Measurements from ENCODE around the gene MAN1A1.

Gene MAN1A1

GRCh38 chr6:119370080-119370479 is 20.5 kb upstream of the MAN1A1 start:
- CTCF ChIA-PET: no interaction called here
- DNase-seq (ENCODE audit: extremely low spot score): no peak
- POLR2A ChIA-PET: no interaction called here
- TF ChIP-seq NFRKB (IDR thresholded peaks at IDR 0.05): no peak
- TF ChIP-seq CTBP1 (IDR thresholded peaks at IDR 0.05; ENCODE audit: borderline replicate concordance): no peak
- no peak for TF ChIP-seq HDGF (IDR thresholded peaks at IDR 0.05; ENCODE audit: borderline replicate concordance)
- no peak for TF ChIP-seq ARNT (IDR thresholded peaks at IDR 0.05)
- no peak for TF ChIP-seq L3MBTL2 (conservative IDR thresholded peaks at IDR 0.05)
- no peak for TF ChIP-seq FOXM1 (IDR thresholded peaks at IDR 0.05; ENCODE audit: borderline replicate concordance)
- TF ChIP-seq ZNF384 (IDR thresholded peaks at IDR 0.05): no peak
- TF ChIP-seq LEF1 (IDR thresholded peaks at IDR 0.05; ENCODE audit: borderline replicate concordance): no peak

- TF ChIP-seq FOXM1 (IDR thresholded peaks at IDR 0.05; ENCODE audit: borderline replicate concordance) (no peak), FOXK2 (IDR thresholded peaks at IDR 0.05) (no peak), CTBP1 (IDR thresholded peaks at IDR 0.05; ENCODE audit: borderline replicate concordance) (no peak), ZNF384 (IDR thresholded peaks at IDR 0.05) (no peak), L3MBTL2 (conservative IDR thresholded peaks at IDR 0.05) (no peak), FOXA1 (IDR thresholded peaks at IDR 0.05) (no peak), SP1 (IDR thresholded peaks at IDR 0.05) (no peak), ELF4 (IDR thresholded peaks at IDR 0.05) (no peak), HDGF (IDR thresholded peaks at IDR 0.05; ENCODE audit: borderline replicate concordance) (no peak), TARDBP (IDR thresholded peaks at IDR 0.05) (no peak), LEF1 (IDR thresholded peaks at IDR 0.05; ENCODE audit: borderline replicate concordance) (no peak), ARNT (IDR thresholded peaks at IDR 0.05) (no peak), NFRKB (IDR thresholded peaks at IDR 0.05) (no peak)
- CTCF ChIA-PET: no interaction called here
- POLR2A ChIA-PET: no interaction called here
- DNase-seq (ENCODE audit: extremely low spot score): no peak
These were observed 19.4 kb upstream of the MAN1A1 start for GRCh38 chr6:119368921-119369320.

- ChIA-PET POLR2A (no interaction called here), CTCF (no interaction called here)
- DNase-seq (ENCODE audit: extremely low spot score): no peak
- TF ChIP-seq SUZ12 (IDR thresholded peaks at IDR 0.05) (no peak), FOXA1 (IDR thresholded peaks at IDR 0.05) (no peak), SP1 (IDR thresholded peaks at IDR 0.05) (no peak), LEF1 (IDR thresholded peaks at IDR 0.05; ENCODE audit: borderline replicate concordance) (no peak), FOXM1 (IDR thresholded peaks at IDR 0.05; ENCODE audit: borderline replicate concordance) (no peak), ELF4 (IDR thresholded peaks at IDR 0.05) (no peak), TARDBP (IDR thresholded peaks at IDR 0.05) (no peak), ARNT (IDR thresholded peaks at IDR 0.05) (no peak), HDGF (IDR thresholded peaks at IDR 0.05; ENCODE audit: borderline replicate concordance) (no peak), BHLHE40 (IDR thresholded peaks at IDR 0.05; ENCODE audit: borderline replicate concordance) (no peak), PKNOX1 (IDR thresholded peaks at IDR 0.05) (no peak), NFRKB (IDR thresholded peaks at IDR 0.05) (no peak), L3MBTL2 (conservative IDR thresholded peaks at IDR 0.05) (no peak), ZNF384 (IDR thresholded peaks at IDR 0.05) (no peak), CTBP1 (IDR thresholded peaks at IDR 0.05; ENCODE audit: borderline replicate concordance) (no peak), FOXK2 (IDR thresholded peaks at IDR 0.05) (no peak)
These were observed 11.6 kb upstream of the MAN1A1 start for GRCh38 chr6:119361209-119361608.

GRCh38 chr6:119360262-119360915 is 10.8 kb upstream of the MAN1A1 start:
- TF ChIP-seq NFRKB (IDR thresholded peaks at IDR 0.05): no peak
- no peak for TF ChIP-seq SUZ12 (IDR thresholded peaks at IDR 0.05)
- no peak for TF ChIP-seq FOXA1 (IDR thresholded peaks at IDR 0.05)
- TF ChIP-seq LEF1 (IDR thresholded peaks at IDR 0.05; ENCODE audit: borderline replicate concordance): no peak
- no peak for TF ChIP-seq FOXK2 (IDR thresholded peaks at IDR 0.05)
- TF ChIP-seq FOXM1 (IDR thresholded peaks at IDR 0.05; ENCODE audit: borderline replicate concordance): no peak
- no peak for TF ChIP-seq ARNT (IDR thresholded peaks at IDR 0.05)
- TF ChIP-seq ELF4 (IDR thresholded peaks at IDR 0.05): no peak
- no peak for TF ChIP-seq L3MBTL2 (conservative IDR thresholded peaks at IDR 0.05)
- TF ChIP-seq SP1 (IDR thresholded peaks at IDR 0.05): no peak
- TF ChIP-seq TARDBP (IDR thresholded peaks at IDR 0.05): no peak
- DNase-seq (ENCODE audit: extremely low spot score): no peak
- ChIA-PET CTCF (interaction anchor here (0.6 kb wide), 1 partner anchor 12 kb away, joined by 3 read pairs; no protein-coding TSS in a partner anchor), POLR2A (no interaction called here)

GRCh38 chr6:119355890-119356289 is 6.3 kb upstream of the MAN1A1 start:
- CTCF ChIA-PET: no interaction called here
- no peak for DNase-seq (ENCODE audit: extremely low spot score)
- no peak for TF ChIP-seq HDGF (IDR thresholded peaks at IDR 0.05; ENCODE audit: borderline replicate concordance)
- TF ChIP-seq CTBP1 (IDR thresholded peaks at IDR 0.05; ENCODE audit: borderline replicate concordance): no peak
- TF ChIP-seq FOXM1 (IDR thresholded peaks at IDR 0.05; ENCODE audit: borderline replicate concordance): no peak
- TF ChIP-seq FOXK2 (IDR thresholded peaks at IDR 0.05): no peak
- no peak for TF ChIP-seq SP1 (IDR thresholded peaks at IDR 0.05)
- POLR2A ChIA-PET: no interaction called here

GRCh38 chr6:119355157-119355556 is 5.6 kb upstream of the MAN1A1 start:
- DNase-seq (ENCODE audit: extremely low spot score): no peak
- ChIA-PET POLR2A (no interaction called here), CTCF (no interaction called here)
- TF ChIP-seq BHLHE40 (IDR thresholded peaks at IDR 0.05; ENCODE audit: borderline replicate concordance): no peak
- TF ChIP-seq FOXK2 (IDR thresholded peaks at IDR 0.05): no peak
- TF ChIP-seq ARNT (IDR thresholded peaks at IDR 0.05): no peak
- TF ChIP-seq CTBP1 (IDR thresholded peaks at IDR 0.05; ENCODE audit: borderline replicate concordance): no peak
- TF ChIP-seq ZNF384 (IDR thresholded peaks at IDR 0.05): no peak
- TF ChIP-seq PKNOX1 (IDR thresholded peaks at IDR 0.05): no peak
- TF ChIP-seq ELF4 (IDR thresholded peaks at IDR 0.05): no peak
- TF ChIP-seq LEF1 (IDR thresholded peaks at IDR 0.05; ENCODE audit: borderline replicate concordance): no peak
- no peak for TF ChIP-seq TARDBP (IDR thresholded peaks at IDR 0.05)
- no peak for TF ChIP-seq FOXM1 (IDR thresholded peaks at IDR 0.05; ENCODE audit: borderline replicate concordance)

GRCh38 chr6:119353696-119354095 is 4.1 kb upstream of the MAN1A1 start:
- no peak for DNase-seq (ENCODE audit: extremely low spot score)
- no peak for TF ChIP-seq FOXA1 (IDR thresholded peaks at IDR 0.05)
- TF ChIP-seq SP1 (IDR thresholded peaks at IDR 0.05): no peak
- ChIA-PET POLR2A (no interaction called here), CTCF (no interaction called here)
